Measurements from ENCODE around the gene MAP2. TPM values are rescaled to one million over a fixed set of nuclear protein-coding genes. Genes with fewer than 3 reads are reported as not detected.

The MAP2 gene
- total RNA-seq, 1 donor, result 2.2 TPM

DNA sequence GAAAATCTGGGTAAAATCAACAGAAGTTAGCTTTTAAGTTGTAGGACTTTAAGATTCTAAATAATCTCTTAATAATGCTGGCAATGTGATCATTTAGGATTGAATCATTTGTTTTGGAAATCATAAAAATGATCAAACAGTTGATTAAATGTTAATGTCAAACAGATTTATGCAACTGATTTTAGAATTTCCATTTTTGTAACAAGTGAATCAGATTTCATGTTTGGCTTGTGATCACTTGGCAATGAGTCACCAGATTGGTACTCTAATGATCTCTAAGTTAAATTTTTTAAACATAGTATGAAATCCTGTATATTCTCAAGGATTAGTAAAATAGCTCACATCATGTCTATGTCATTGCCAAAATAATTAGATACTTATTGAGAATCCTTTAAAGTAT is 297.6 kb downstream of the MAP2 start:
- H2AFZ ChIP-seq (ENCODE audit: low read length), result no peak overlapping the region
- no peaks in the 10 kb centered on the region for H3K79me2 ChIP-seq (ENCODE audit: insufficient read depth, low read length)
- TF ChIP-seq CTCF (IDR thresholded peaks at IDR 0.05; ENCODE audit: extremely low read depth, low read depth, low read length), result no peak
- H3K27me3 ChIP-seq (ENCODE audit: insufficient read depth, low read length), result no peaks in the 10 kb centered on the region
- DNase-seq (ENCODE audit: insufficient read length, low spot score, missing footprints), result no peak
- no peaks in the 10 kb centered on the region for H3K9me3 ChIP-seq (ENCODE audit: low read depth, low read length)
- H3K27ac ChIP-seq (ENCODE audit: low read depth, low read length), result no peak overlapping the region
- H4K20me1 ChIP-seq (ENCODE audit: insufficient read depth, low read length), result no peaks in the 10 kb centered on the region
- H3K4me1 ChIP-seq (ENCODE audit: insufficient read depth, low read length), result no peaks in the 10 kb centered on the region
- no peak overlapping the region for H3K4me3 ChIP-seq (ENCODE audit: insufficient read depth, low read length)
- no peak overlapping the region for H3K4me2 ChIP-seq (ENCODE audit: insufficient read depth, low read length)
- no peaks in the 10 kb centered on the region for H3K36me3 ChIP-seq (ENCODE audit: insufficient read depth, low read length)

DNA sequence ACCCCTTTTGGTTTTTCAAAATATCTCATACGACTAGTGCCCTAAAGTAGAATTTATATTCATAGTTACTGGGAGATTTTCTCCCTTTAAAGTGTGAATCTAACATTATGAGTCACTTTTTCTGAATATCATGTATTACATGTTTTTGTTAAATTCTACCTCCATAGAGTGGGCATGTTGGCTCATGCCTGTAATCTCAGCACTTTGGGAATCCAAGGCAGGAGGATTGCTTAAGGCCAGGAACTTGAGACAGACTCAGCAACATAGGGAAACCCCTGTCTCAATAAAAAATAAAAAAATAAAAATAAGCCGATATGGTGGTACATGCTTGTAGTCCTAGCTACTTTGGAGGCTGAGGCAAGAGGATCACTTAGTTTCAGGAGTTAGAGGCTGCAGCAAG is 302.5 kb downstream of the MAP2 start:
- TF ChIP-seq CTCF (IDR thresholded peaks at IDR 0.05; ENCODE audit: extremely low read depth, low read depth, low read length), result no peak
- H3K27me3 ChIP-seq (ENCODE audit: insufficient read depth, low read length), result no peaks in the 10 kb centered on the region
- H2AFZ ChIP-seq (ENCODE audit: low read length), result no peak overlapping the region
- no peaks in the 10 kb centered on the region for H3K36me3 ChIP-seq (ENCODE audit: insufficient read depth, low read length)
- no peaks in the 10 kb centered on the region for H4K20me1 ChIP-seq (ENCODE audit: insufficient read depth, low read length)
- H3K4me2 ChIP-seq (ENCODE audit: insufficient read depth, low read length), result no peak overlapping the region
- no peak overlapping the region for H3K27ac ChIP-seq (ENCODE audit: low read depth, low read length)
- H3K4me1 ChIP-seq (ENCODE audit: insufficient read depth, low read length), result no peaks in the 10 kb centered on the region
- H3K9me3 ChIP-seq (ENCODE audit: low read depth, low read length), result no peaks in the 10 kb centered on the region
- DNase-seq (ENCODE audit: insufficient read length, low spot score, missing footprints), result no peak
- H3K79me2 ChIP-seq (ENCODE audit: insufficient read depth, low read length), result no peaks in the 10 kb centered on the region
- no peak overlapping the region for H3K4me3 ChIP-seq (ENCODE audit: insufficient read depth, low read length)

- no peak overlapping the region for H3K4me2 ChIP-seq (ENCODE audit: insufficient read depth, low read length)
- TF ChIP-seq CTCF (IDR thresholded peaks at IDR 0.05; ENCODE audit: extremely low read depth, low read depth, low read length), result no peak
- H3K36me3 ChIP-seq (ENCODE audit: insufficient read depth, low read length), result no peaks in the 10 kb centered on the region
- no peaks in the 10 kb centered on the region for H3K9me3 ChIP-seq (ENCODE audit: low read depth, low read length)
- H3K27me3 ChIP-seq (ENCODE audit: insufficient read depth, low read length), result no peaks in the 10 kb centered on the region
- H3K27ac ChIP-seq (ENCODE audit: low read depth, low read length), result no peak overlapping the region
- no peak for DNase-seq (ENCODE audit: insufficient read length, low spot score, missing footprints)
- no peak overlapping the region for H2AFZ ChIP-seq (ENCODE audit: low read length)
- no peaks in the 10 kb centered on the region for H4K20me1 ChIP-seq (ENCODE audit: insufficient read depth, low read length)
- no peaks in the 10 kb centered on the region for H3K79me2 ChIP-seq (ENCODE audit: insufficient read depth, low read length)
- H3K4me1 ChIP-seq (ENCODE audit: insufficient read depth, low read length), result no peaks in the 10 kb centered on the region
- no peak overlapping the region for H3K4me3 ChIP-seq (ENCODE audit: insufficient read depth, low read length)
These were observed 303.2 kb downstream of the MAP2 start for GRCh38 chr2:209727077-209727476.

- H3K79me2 ChIP-seq (ENCODE audit: insufficient read depth, low read length), result no peaks in the 10 kb centered on the region
- H4K20me1 ChIP-seq (ENCODE audit: insufficient read depth, low read length), result no peaks in the 10 kb centered on the region
- no peaks in the 10 kb centered on the region for H3K36me3 ChIP-seq (ENCODE audit: insufficient read depth, low read length)
- H3K4me3 ChIP-seq (ENCODE audit: insufficient read depth, low read length), result no peak overlapping the region
- no peak overlapping the region for H3K27ac ChIP-seq (ENCODE audit: low read depth, low read length)
- no peak for DNase-seq (ENCODE audit: insufficient read length, low spot score, missing footprints)
- no peak overlapping the region for H3K4me2 ChIP-seq (ENCODE audit: insufficient read depth, low read length)
- H3K9me3 ChIP-seq (ENCODE audit: low read depth, low read length), result no peaks in the 10 kb centered on the region
- no peak overlapping the region for H2AFZ ChIP-seq (ENCODE audit: low read length)
- no peak for TF ChIP-seq CTCF (IDR thresholded peaks at IDR 0.05; ENCODE audit: extremely low read depth, low read depth, low read length)
- no peaks in the 10 kb centered on the region for H3K27me3 ChIP-seq (ENCODE audit: insufficient read depth, low read length)
- no peaks in the 10 kb centered on the region for H3K4me1 ChIP-seq (ENCODE audit: insufficient read depth, low read length)
These were observed 311.0 kb downstream of the MAP2 start for GRCh38 chr2:209734805-209735204.
